ENCODE data around the gene GALNT18.

- no peak for TF ChIP-seq CTCF (conservative IDR thresholded peaks at IDR 0.05; ENCODE audit: low read length)
- TF ChIP-seq EZH2phosphoT487 (IDR thresholded peaks at IDR 0.05; ENCODE audit: borderline replicate concordance, low read depth, low read length): no peak
Measured at GRCh38 chr11:11598243-11598642, 23.6 kb downstream of the GALNT18 start.

Measured in OCI-LY7 (cell line).